Stimulated activated CD8-positive, alpha-beta memory T cell treated with anti-CD3 and anti-CD28 coated beads, Interleukin-12 subunit alpha, Interleukin-12 subunit beta, amount 100 ng/mL, for 1 hour (primary cell): Measurements from ENCODE around the gene KREMEN1.

Experiments
- DNase-seq: peaks from one replicate; pipeline ENCODE4 v3.0.0-alpha.2; 2020; ENCODE audit warnings: low read depth

Gene KREMEN1

DNA sequence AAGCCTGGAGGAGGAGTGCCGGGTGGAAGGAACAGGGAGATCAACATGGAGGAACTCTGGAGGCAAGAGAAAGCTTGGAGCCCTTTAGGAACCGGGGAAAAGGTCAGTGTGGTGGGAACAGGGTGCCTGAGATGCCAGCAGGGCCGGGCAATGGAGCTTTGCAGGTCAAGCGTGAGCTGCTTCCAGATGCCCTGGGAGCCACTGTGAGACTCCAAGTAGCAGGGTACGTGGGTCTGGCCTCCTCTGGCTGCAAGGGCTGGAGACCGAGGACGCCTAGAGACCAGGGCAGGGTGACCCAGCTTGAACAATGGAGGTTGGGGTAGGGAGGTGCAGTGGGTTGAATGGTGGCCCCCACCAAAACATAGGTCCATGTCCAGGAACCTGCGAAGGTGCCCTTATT is 117.2 kb downstream of the KREMEN1 start:
- DNase-seq, result no peak

DNA sequence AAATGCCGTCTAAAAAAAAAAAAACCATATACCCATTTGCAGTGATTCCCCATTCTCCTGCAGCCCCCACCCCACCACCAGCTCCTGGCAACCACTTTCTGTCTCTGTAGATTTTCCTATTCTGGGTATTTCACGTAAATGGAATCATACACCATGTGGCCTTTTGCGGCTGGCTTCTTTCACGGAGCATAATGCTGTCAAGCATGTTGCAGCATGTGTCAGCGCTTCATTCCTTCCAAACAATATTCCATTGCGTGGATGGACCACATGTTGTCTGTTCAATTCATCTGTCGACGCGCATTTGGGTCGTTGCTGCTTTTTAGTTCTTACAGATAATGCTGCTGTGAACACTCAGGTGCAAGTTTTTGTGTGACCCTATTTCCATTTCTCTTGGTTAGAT is 118.1 kb downstream of the KREMEN1 start:
- no peak for DNase-seq

DNA sequence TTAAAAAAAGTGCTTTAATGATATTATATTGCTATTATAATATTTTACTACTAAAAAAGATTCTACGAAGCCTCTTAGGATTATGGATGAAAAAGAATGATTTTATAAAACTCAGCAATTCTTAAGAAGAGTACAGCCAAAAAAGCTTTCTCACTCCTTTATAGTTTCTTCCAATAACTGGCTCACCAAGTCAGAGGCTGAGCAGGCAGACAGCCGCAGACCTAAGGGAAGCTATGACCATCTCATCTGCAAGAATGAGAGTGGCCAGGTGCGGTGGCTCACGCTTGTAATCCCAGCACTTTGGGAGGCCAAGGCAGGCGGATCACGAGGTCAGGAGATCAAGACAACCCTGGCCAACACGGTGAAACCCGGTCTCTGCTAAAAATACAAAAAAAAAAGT is 120.2 kb downstream of the KREMEN1 start:
- no peak for DNase-seq

DNA sequence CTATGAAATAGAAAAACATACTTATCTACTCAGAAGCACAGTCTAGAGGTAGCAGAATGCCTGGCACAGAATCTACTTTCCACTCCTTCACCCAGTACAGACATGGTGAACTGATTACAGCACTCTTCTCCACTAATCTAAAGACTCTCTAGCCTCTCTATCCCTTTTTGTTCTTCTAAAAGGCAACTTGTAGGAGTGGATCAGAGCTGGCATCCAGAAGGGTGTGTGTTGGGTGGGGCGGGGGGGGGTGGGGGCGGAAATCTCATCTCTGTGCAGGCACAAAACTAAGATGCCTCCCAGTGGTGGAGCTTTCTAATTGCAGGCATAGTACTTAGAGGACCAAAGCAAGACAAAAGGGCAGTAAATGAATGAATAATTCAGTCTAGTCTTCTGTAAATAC is 121.3 kb downstream of the KREMEN1 start:
- DNase-seq, result no peak

DNA sequence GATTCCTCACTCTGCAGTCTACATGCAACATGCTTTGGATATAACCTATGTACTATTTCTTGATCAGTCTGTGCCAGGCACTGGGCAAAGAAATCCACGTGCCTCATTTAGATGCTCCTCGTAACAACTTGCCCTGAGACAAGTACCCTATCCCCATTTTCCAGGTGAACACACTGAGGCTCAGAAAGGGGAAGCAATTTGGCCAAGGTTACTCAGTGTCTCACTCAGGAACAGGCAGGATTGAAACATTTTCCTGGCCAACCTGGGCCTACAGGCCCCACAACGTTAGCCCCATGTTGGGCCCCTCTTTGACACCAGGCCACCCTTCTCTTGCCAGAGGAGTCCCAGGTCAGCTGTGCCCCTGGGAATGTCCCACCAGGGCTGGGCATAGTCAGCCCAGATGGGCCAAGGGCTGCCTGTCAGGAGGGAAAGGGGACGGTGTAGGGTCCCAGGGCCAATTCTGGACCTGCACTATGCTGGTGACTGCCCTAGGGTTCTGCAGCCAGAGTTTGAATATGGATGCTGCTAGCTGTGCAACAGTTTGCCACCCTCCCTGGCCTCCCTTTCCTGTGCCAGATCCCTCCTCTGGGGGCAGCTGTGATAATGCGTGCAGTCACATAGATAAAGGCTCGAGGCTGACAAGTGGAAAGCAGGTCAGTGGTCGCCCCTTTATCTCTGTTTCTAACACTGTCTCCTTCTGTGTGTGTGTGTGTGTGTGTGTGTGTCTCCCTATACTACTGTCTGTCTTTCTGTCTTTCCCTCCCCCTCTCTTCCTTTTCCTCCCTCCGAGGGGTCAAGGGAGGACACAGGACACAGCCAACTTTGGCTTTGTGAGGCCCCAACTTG is 122.5 kb downstream of the KREMEN1 start:
- no peak for DNase-seq

DNA sequence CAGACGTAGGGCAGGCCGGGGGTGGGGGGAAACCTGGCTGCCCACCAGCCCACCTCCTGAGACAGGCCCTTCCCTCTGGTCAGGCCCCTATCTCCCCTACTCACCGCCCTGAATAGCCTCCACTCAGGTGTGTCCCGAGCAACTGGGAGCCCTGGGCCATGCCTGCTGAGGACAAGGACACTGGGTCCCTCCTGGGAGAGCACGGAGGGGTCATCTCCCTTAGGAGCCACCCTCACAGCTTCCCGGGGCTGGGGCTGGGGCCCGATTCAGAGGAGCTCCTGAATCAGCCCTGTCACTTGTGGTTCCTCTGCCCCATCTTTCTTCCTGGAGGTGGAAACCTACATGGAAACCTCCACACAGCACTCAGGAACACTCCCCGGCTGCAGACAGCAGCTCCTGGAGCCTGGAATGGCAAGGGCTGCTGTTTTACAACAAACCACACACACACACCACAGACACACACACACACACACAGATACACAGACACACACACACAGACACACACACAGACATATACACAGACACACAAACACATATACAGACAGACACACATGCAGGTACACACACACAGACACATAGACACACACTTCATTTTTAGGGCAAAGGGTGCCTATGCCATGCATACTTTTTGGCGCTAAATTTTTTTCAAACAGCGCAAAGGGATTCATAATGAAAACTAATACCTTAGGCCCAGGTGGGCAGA is 123.3 kb downstream of the KREMEN1 start:
- no peak for DNase-seq

DNA sequence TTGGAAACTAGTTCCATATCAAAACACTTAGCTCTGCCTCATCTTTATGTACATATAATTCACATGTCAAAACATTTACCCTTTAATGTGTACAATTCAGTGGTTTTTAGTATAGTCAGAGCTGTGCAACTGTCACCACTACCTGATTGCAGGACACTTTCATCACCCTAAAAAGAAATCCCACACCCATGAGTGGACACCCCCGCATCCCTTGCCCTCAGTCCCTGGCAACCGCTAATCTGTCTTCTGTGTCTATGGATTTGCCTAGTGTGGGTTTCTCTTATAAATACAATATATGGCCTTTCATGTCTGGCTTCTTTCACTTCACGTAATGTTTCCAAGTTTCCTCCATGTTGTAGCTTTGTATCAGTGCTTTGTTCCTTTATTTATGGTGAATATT is 124.3 kb downstream of the KREMEN1 start:
- DNase-seq, result no peak

DNA sequence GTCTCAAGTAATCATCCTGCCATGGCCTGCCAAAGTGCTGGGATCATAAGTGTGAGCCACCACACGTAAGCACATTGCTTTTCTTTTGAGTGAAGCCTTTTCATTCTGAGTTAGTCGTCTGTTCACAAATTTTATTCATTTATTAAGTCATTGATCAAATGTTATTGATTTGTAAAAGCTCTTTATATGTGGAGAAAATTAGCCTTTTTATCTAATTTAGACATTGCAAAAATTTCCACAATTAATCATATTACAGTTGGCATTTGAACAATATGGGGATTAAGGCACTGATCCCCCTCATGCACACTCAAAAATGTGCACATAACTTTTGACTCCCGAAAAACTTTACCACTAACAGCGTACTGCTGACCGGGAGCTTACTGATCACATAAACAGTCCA is 125.4 kb downstream of the KREMEN1 start:
- no peak for DNase-seq

DNA sequence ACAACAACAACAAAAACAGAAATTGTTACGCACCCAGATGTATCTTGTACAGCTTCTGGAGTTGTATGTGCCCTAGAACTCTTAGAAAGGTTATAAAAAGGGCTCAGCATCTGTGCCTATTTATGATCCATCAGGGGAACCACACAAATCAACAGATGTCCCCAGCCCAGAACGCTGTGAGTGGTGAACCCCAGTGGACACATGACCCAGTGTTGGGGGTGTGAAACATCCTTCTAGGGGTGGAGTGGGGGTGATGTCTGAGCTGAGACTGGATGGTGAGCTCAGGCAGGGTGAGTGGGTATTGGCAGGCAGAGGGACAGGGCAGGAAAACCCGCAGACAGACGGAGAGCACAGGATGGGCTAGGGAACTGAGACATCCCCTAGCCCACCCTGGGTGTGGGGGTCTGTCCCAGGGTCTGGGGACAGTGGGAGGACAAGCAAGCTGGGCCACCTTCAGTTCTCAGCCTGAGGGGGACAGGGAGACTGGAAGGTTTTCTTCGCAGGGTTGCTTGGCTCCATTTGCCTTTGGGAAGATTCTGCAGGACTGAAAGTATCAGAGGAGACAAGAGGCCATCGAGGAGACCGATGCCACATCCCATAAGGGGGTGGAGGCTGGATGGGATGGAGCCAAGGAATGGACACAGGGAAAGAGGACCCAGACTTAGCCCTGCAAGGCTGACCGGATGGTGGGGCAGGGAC is 127.0 kb downstream of the KREMEN1 start:
- no peak for DNase-seq

DNA sequence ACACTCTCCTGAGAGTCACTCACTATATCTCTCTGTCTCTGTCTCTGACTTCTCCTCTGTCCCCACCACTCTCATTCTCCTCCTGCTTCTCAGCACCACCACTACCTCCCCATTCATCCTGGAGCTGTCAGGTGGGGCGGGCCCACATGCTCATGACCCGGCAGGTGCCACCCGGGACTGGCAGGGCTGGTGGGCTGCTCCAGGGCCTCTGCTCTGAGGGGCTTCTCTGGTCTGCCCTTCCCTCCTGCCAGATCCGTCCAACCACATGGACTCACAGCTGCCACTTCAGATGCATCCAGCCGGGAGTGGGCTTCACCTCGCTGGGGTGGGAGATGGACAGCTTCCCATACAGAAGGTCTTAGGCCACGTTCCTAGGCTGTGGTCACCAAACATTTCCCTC is 128.1 kb downstream of the KREMEN1 start:
- no peak for DNase-seq

DNA sequence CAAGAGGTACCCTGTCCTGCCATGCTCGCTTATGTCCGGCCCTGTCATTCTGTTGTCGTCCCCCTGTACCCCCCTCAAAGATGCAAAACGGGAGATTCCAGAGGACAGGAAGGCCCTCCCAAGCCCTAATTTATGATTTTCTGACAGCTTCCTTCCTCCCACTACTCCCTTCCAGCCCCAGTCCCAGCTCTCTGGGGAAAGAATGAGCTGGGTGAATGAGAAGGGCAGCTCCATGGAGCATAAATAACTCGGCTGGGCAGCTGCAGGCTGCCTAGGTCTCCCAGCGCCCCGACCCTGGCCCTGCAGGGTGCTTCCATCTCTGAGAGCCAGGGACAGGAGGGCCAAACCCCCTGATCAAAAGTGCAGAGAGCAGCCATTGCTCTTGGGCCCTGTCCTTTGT is 128.9 kb downstream of the KREMEN1 start:
- DNase-seq, result no peak

DNA sequence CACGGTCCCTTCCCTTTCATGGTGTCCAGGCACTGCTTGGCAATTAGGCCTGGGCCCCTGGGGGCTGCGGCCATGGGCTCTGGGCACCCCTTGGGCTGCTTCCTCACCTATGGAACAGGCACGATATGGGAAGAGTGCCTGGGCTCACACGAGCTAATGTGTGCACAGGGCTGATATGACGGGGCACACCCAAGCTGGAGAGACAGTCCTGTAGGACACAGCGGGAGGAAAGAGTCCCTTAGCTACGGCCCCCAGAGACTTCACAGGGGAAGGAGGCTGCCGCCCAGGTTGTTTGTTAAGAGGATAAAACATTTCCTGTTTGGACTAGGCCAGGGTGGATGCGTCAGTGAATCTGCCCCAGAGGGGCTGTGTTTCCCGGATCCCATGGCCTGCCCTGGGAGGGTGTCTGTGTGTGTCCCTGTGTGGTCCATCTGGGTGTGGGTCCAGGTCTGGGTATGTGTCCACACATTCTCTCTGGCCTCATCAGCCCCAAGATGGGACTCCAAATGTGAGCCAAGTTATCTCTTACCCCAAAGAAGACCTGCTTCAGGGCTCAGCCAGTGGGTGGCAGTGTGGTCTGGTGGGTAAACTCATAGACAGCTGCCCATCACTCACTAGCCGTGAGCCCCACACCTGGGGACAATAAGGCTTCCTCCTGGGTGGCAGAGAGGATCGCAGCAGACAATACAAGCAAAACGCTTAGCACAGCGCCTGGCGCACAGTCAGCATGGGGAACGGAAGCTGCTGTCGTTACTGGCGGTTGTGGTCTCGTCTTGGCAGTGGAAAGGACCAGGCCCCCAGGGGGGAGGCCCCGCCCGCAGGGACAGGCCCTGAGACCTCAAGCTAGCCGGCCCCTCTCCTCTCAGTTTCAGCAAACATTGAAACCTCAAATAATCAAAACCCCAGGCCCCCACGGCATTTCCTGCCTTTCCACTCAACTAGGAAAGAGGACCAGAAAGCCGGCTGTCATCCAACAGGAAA is 129.7 kb downstream of the KREMEN1 start:
- DNase-seq, result peak; percentile 30

DNA sequence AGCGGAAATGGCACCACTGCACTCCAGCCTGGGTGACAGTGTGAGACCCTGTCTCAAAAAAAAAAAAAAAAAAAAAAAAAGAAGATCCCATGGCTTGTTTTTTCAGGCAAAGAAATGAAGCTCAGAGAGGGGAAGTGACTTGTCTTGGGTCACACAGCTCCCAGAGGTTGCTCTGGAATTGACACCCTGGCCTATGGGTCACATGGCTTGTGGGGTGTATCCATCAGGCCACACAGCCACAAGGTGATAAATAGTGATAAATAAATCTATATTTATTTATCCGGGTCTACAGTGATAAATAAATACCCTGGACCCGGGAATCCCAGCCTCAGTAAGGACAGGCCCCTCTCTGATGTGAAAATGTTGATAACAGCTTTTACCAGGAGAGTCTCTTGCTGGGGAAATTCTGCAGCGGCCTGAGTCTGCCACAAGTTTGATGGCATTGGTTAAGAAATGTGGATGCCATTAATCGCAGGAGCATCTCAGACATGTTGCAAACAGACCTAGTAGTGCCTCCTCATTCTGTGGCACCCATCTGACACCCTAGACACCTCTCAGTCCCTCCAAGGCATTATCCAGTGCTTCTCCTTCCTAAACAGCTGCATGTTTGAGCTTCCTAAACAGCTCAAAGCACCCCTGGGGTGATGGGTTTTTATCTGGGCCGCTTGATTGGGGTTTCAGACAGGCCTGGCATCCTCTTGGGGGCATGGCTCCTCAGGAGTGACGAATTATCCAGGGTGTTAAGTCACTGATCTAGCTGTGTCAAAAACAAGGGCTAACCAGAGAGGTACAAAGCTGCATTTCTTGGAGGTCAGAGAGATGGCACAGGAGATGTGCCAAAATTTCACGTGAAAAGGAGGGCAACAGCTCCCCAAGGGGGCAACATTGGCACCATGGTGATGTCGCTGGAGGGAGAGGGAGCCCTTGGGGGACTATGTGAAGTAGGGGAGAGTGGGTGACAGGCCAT is 130.9 kb downstream of the KREMEN1 start:
- DNase-seq, result no peak

DNA sequence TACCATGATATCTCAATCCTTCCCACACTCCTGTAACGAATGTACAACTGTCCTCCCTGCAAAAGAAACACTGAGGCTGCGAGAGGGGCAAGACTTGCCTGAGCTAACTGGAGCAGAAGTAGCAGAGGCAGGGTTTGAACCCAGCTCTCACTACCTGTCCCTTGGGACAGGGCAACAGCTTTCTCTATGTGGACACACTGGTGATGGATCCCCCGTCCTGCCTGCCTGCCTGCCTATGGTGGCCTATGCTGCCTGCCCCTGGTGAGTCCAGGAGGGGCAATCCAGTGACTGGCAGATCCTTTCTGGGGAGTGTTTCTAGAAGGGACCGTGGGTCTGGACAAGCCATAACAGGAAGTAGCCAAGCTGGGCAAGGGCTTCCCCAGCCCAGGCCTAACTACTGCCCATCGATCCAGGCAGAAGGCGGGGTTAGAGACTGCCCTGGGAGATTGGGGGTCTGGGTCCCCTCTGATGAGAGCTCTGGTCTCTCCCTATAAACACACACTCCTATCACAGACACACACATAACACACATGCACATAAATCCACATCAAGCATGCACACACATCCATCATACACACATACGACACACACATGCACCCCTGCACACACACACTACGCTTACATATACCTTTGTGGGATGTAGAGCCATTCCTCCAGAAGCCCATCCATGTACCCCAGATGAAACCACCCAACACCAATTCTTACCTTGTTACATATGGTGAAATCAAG is 131.8 kb downstream of the KREMEN1 start:
- no peak for DNase-seq

DNA sequence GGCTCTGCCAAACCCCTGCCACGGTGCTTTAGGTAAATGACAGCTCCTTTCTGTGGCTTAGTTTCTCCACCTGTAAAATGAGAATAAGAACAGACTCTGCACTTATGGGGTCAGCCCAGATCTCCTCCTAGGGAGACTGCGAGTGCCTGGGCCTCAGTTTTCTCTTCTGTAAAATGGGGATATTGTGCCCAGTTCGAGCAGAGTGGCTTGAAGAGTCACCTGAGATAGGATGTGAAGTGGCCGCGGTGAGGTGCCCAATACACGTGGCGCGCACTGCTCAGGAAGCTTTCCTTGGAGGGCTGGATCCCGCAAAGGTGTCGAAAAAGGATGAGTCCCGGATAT is 132.4 kb downstream of the KREMEN1 start:
- DNase-seq, result no peak

DNA sequence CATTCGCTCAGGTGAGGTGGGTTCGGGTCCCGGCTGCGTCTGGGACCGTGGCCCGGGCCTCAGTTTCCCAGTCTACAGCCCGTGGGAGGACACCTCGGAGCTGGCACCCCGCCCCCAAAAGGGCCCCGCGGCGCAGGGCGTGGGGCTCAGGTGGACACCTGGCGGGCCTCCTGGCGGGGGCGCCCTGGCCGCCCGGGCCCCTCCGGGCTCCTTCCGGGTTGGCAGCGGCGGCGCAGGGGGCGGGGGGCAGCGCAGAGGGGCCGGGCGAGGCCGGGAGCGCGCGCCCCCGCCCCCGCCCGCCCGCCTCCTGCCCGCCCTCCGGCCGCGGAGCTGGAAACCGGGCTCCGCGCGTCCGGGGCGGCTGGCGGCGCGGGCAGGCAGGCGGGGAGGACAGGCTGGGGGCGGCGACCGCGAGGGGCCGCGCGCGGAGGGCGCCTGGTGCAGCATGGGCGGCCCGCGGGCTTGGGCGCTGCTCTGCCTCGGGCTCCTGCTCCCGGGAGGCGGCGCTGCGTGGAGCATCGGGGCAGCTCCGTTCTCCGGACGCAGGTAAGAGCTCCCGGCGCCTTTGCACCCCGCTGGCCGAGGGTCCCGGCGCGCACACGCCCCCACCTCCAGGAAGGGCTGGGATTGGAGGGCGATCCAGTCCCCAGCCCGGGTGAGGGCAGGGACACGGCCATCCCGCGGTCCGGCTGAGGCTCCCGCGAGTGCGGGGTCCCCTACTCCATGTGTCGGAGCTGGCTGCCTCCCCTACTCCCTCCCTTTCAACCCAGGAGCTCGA is 132.9 kb downstream of the KREMEN1 start, which contains the start of gene EMID1:
TSS of gene EMID1 (plus strand) at position 303 of the 778 bp plus-strand sequence. CDS start at position 446, 143 bp downstream.
- no peak for DNase-seq

DNA sequence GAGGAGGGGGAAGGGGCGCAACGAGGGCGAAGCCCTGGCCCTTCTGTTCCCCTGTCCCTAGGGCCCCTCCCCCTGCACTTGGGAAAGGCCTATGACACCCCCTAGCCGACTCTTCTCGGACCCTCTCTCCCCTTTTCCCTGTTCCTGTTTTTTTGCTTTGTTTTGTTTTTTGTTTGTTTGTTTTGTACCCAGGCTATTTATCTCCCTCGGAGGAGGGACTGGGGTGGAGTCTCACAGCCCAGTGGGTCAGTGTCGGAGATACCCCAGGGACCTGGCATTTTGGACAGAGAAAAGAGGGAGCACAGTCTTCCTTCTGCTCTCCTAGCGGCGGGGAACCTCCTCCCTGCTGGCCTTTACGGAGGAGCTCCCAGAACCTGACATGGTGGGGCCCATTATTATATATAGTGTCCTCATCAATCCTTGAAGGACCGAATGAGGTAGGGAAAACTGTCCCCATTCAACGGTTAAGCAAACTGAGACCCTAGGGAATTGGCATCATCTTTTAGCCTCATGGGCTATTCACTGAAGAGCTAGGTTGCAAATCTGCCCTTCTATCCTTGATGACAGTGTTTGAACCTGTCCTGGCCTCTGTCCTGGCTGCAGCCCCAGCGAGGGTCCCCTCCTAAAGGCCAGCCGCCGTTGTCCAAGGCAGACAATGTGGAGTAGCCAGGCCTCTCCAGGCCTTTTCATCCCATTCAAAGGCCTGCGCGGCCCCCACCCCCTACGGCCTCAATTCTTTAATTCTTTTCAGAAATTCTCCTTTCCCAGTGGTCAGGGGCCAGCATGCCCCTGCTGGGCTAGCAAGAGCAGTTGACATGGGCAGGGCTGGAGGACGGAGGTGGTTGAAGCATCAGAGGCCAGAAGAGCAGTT is 133.8 kb downstream of the KREMEN1 start:
- DNase-seq, result no peak

DNA sequence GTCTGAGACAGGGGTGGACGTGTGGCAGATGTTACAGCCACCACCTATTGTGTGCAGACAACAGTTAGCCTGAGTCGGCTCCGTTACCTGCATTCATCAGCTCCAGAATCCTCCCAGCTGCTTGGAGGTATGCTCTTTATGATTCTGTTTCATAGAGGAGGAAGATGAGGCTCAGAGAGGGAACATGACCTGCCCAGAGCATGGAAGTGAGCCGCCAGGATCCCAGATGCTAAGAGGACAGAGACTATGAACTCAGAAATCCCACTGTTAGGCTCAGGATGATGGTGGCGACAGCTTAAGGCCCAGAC is 134.4 kb downstream of the KREMEN1 start:
- no peak for DNase-seq
